Natural killer cell (primary cell): ENCODE data around the gene TMEM107. TPM values are rescaled to one million over a fixed set of nuclear protein-coding genes. Genes with fewer than 3 reads are reported as not detected.
A peak's percentile ranks its signal among the peaks of the same experiment; 100 is the strongest.

Source experiments
- ATAC-seq, 3 donors: fragments of 150-1000 bp in 2 of 3; fragments of 200-7000 bp in 1 of 3; cut with Tn5 transposase; 1 replicate in 1 of 3; 2 replicates in 2 of 3; pipeline ENCODE4 v1.10.0; 2021; ENCODE audit warnings: mild to moderate bottlenecking in 2 of 3, moderate library complexity in 2 of 3
- DNase-seq, 2 donors: peaks; one replicate each; pipeline versions ENCODE4 v3.0.0 to v3.0.0-alpha.2; 2013 to 2021; ENCODE audit warnings: mixed read lengths in 1 of 2
- H3K27ac ChIP-seq: one replicate; pipeline ENCODE4 v1.5.1; 2013; ENCODE audit warnings: mild to moderate bottlenecking, low read length
- H3K27me3 ChIP-seq: one replicate; pipeline ENCODE4 v1.6.1; 2013; ENCODE audit warnings: low read length; ENCODE audit not compliant: control insufficient read depth, insufficient read depth
- H3K36me3 ChIP-seq: one replicate; pipeline ENCODE4 v1.6.1; 2013; ENCODE audit warnings: low read length; ENCODE audit not compliant: control insufficient read depth, insufficient read depth
- H3K4me1 ChIP-seq: one replicate; pipeline ENCODE4 v1.6.1; 2013; ENCODE audit warnings: low read length; ENCODE audit not compliant: control insufficient read depth, insufficient read depth
- H3K4me3 ChIP-seq: one replicate; pipeline ENCODE4 v1.5.1; 2013; ENCODE audit warnings: low read length
- H3K9me3 ChIP-seq: one replicate; pipeline ENCODE4 v1.6.1; 2013; ENCODE audit warnings: low read length; ENCODE audit not compliant: control insufficient read depth, insufficient read depth
- H3K27ac Mint-ChIP-seq, 2 donors: one replicate each; pipeline ENCODE4 v1.8.0; 2022; ENCODE audit warnings: mild to moderate bottlenecking in 2 of 2, mixed read lengths in 2 of 2, moderate library complexity in 1 of 2
- H3K27me3 Mint-ChIP-seq, 2 donors: one replicate each; pipeline ENCODE4 v1.8.0; 2022; ENCODE audit warnings: low read depth in 2 of 2, mixed read lengths in 2 of 2
- H3K36me3 Mint-ChIP-seq: one replicate; pipeline ENCODE4 v1.8.0; 2022; ENCODE audit warnings: mixed read lengths
- H3K4me1 Mint-ChIP-seq, 2 donors: one replicate each; pipeline ENCODE4 v1.8.0; 2022; ENCODE audit warnings: mixed read lengths in 2 of 2
- H3K4me3 Mint-ChIP-seq: one replicate; pipeline ENCODE4 v1.8.0; 2022; ENCODE audit warnings: mild to moderate bottlenecking, moderate library complexity, mixed read lengths
- H3K9me3 Mint-ChIP-seq, 2 donors: one replicate each; pipeline ENCODE4 v1.8.0; 2022; ENCODE audit warnings: mixed read lengths in 2 of 2
- WGBS: methylation state at CpG from one replicate; pipeline ENCODE4 v1.1.7; 2013; ENCODE audit warnings: missing lambda C conversion rate; ENCODE audit not compliant: insufficient coverage; 5-methylcytosine and 5-hydroxymethylcytosine counted together
- intact Hi-C: fragments of 100-400 bp; cut with micrococcal nuclease; formaldehyde crosslinking; loops from one replicate; pipeline ENCODE4 v1.14.2; 2022
- total RNA-seq, 4 donors: library from RNA; stranded (reverse); fragments of 120-200 nt in 1 of 4; gene quantifications; one replicate each; pipeline versions ENCODE4 v1.2.3 to v1.2.4, GENCODE V29; 2013 to 2022
- TF ChIP-seq, protein P1 (sequence below): fragments of 200-600 bp; IDR thresholded peaks from one replicate; pipeline ENCODE4 v1.8.0; 2022; ENCODE audit warnings: antibody characterized with exemption

TMEM107 gene
- total RNA-seq, 3 donors from 2014 or later (not counting 1 experiment from before 2014, with no cell fraction given), result 48.9 to 101 (median 96.1) TPM

DNA sequence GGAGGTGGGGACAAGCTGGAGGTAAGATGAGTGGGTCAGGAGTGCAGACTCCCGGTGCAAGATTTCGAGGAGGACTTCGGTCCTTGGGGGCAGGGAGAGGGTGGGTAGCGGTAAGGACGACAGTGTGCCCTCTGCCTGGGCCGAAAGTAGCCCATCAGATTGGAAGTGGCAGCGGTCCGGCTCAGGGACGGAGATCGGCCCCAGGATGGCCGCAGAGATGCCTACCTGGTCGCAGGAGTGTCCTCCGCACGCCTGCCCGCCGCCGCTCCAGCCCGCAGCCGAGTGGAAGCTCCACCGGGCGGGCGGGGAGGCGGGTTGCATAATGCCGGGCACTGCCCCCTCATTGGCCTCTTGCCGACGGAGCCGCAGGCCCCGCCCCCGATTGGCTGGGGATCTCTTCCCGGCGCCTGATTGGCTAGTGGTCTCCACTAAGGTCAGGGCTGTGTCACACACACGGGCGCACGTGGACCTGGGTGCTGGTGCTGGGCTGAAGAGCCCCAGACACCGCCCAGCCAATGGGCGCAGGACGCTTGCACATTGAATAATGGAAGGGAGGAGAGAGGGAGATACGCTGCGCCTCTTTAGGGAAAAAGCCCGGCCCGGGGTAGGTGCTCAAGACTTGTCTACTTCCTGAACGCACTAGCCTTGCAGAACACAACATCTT is 23.9 kb downstream of the TMEM107 start, which contains the start of gene PER1:
PER1 (minus strand) TSS at position 293 of the 664 bp plus-strand sequence. CDS start 1,698 bp downstream, outside the sequence.
- TF ChIP-seq, protein P1, sequence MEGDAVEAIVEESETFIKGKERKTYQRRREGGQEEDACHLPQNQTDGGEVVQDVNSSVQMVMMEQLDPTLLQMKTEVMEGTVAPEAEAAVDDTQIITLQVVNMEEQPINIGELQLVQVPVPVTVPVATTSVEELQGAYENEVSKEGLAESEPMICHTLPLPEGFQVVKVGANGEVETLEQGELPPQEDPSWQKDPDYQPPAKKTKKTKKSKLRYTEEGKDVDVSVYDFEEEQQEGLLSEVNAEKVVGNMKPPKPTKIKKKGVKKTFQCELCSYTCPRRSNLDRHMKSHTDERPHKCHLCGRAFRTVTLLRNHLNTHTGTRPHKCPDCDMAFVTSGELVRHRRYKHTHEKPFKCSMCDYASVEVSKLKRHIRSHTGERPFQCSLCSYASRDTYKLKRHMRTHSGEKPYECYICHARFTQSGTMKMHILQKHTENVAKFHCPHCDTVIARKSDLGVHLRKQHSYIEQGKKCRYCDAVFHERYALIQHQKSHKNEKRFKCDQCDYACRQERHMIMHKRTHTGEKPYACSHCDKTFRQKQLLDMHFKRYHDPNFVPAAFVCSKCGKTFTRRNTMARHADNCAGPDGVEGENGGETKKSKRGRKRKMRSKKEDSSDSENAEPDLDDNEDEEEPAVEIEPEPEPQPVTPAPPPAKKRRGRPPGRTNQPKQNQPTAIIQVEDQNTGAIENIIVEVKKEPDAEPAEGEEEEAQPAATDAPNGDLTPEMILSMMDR, result no peak
- intact Hi-C loops, result loop anchor here (10.0 kb wide), 1 partner anchor 803 kb away; no protein-coding TSS in a partner anchor

DNA sequence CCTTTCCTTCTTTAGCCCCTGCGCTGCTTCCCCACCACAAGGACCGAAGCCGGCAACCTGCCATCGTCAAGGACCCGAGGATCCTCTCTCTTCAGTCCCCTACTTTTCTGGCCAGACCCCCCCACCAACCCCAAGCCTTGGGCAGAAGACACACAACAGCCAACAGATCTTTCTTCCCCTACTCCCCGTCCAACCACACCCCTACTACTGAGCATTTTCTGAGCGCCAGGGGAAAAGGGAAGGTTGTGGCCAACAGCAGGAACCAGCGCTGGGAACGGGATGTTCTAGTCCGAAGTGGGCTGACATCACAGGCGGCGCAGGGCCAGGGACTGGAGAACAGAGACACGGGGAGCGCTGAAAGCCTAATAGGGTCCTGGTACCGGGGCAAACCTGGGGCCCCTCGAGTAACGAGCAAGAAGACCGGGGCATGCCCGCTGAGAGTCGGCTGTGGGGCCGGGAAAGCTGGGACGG is 24.5 kb downstream of the TMEM107 start:
- H3K27ac Mint-ChIP-seq, result no peak overlapping the region
- H3K9me3 Mint-ChIP-seq, result no peaks in the 10 kb centered on the region
- H3K9me3 ChIP-seq, result no peaks in the 10 kb centered on the region
- peaks cover 69% of the 10 kb centered on the region for H3K4me1 ChIP-seq
- peaks cover 10 to 30% of the 10 kb centered on the region in 2 donors for H3K4me1 Mint-ChIP-seq
- H3K36me3 ChIP-seq, result peaks cover 35% of the 10 kb centered on the region
- peak overlapping the region; percentile 94 for H3K4me3 Mint-ChIP-seq
- H3K4me3 ChIP-seq, result peak overlapping the region; percentile 53
- TF ChIP-seq, protein P1, result no peak
- ATAC-seq, result no peak
- no peaks in the 10 kb centered on the region for H3K27me3 Mint-ChIP-seq
- peak overlapping the region; percentile 91 for H3K27ac ChIP-seq
- under 1% methylated on average over 22 of the region's 22 CpGs for WGBS
- peak in 1 of 2 donors; percentile 71 for DNase-seq
- H3K36me3 Mint-ChIP-seq, result no peaks in the 10 kb centered on the region
- H3K27me3 ChIP-seq, result no peaks in the 10 kb centered on the region
- intact Hi-C loops, result loop anchor here (1.0 to 10.0 kb wide), 2 partner anchors 13 to 803 kb away; no protein-coding TSS in a partner anchor

More for the DNA sequence above, 23.9 kb downstream of the TMEM107 start, which contains the start of gene PER1:
- no peaks in the 10 kb centered on the region for H3K27me3 Mint-ChIP-seq
- Histone ChIP-seq H3K27ac (peak within 1 kb of the TSS; percentile 91), H3K4me3 (peak within 1 kb of the TSS; percentile 53), H3K4me1 (peaks cover 74% of the 10 kb centered on the region), H3K27me3 (no peaks in the 10 kb centered on the region), H3K9me3 (no peaks in the 10 kb centered on the region), H3K36me3 (peaks cover 29% of the 10 kb centered on the region)
- H3K4me3 Mint-ChIP-seq, result peak within 1 kb of the TSS; percentile 94
- DNase-seq (peak; percentile 83 to 91), ATAC-seq (peak; percentile 20 to 33 (median 33))
- no peak within 1 kb of the TSS for H3K27ac Mint-ChIP-seq
- 14% methylated on average over 42 of the region's 42 CpGs for WGBS
- no peaks in the 10 kb centered on the region for H3K36me3 Mint-ChIP-seq
- no peaks in the 10 kb centered on the region for H3K9me3 Mint-ChIP-seq
- peaks cover 5 to 30% of the 10 kb centered on the region in 2 donors for H3K4me1 Mint-ChIP-seq

DNA sequence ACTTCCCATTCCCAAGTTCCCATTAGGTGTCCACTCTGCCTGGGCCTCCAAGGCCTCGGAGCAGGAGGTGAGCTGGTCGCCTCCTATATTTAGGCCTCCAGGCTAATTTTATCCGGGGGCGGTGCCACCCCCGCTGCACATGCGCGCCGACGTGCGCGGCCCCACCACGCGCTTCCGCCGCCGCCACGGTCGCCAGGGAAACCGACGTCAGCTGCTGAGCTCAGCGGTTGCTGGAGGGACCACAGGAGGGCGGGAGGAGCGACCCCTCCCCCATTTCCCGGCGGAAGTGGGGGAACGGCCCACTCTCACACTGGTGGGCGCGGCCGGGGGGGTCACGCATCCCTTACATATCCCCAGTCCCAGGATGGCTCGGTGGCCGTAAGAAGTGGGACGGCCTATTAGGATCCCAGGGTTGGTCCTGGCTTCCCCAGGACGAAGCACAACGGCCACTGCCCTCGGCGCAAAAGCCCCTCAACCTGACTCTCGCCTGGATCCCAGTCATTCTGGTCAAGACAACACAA is 25.0 kb downstream of the TMEM107 start:
- no peaks in the 10 kb centered on the region for H3K27me3 ChIP-seq
- intact Hi-C loops, result loop anchor here (1.0 to 10.0 kb wide), 2 partner anchors 13 to 804 kb away; no protein-coding TSS in a partner anchor
- Mint-ChIP-seq H3K4me3 (peak overlapping the region; percentile 94), H3K27ac (no peak overlapping the region), H3K36me3 (no peaks in the 10 kb centered on the region), H3K27me3 (no peaks in the 10 kb centered on the region), H3K4me1 (peaks cover 15 to 30% of the 10 kb centered on the region in 2 donors), H3K9me3 (no peaks in the 10 kb centered on the region)
- WGBS, result 0% methylated on average over 38 of the region's 38 CpGs
- DNase-seq, result peak; percentile 89 to 96
- H3K36me3 ChIP-seq, result peaks cover 40% of the 10 kb centered on the region
- TF ChIP-seq, protein P1, result no peak
- peak overlapping the region; percentile 91 for H3K27ac ChIP-seq
- peaks cover 68% of the 10 kb centered on the region for H3K4me1 ChIP-seq
- ATAC-seq, result peak; percentile 50 to 67 (median 62)
- no peaks in the 10 kb centered on the region for H3K9me3 ChIP-seq
- peak overlapping the region; percentile 53 for H3K4me3 ChIP-seq
